ENCODE measurements around the gene ANGPTL4.

DNA sequence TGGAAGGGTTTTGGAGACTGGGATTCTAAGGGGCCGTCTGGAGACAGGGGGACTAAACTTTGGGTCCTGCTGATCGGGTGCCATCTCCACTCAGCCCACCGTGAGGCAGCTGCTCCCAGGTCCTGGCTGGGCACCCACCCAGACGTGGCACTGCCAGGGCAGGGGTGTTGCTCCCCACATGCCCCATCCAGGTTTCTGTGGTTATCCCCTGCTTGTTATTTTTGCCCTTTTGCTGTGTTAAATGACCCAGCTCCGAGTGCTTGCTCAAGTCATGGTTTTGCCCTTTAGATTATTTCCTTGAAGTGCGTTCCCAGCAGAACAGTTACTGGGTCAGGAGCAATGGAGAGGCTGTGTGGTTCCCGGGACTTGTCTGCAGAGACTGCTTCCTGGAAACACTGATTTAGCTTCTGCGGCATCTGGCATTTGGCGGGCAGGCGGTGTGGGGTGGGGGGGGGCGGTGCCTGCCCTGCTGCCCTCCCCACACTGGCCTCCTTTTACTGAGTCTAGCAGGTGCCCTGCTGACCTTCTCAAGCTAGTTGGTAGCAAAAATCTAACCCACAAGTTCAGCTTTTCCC is 28.1 kb downstream of the ANGPTL4 start:
- TF ChIP-seq, protein P1, sequence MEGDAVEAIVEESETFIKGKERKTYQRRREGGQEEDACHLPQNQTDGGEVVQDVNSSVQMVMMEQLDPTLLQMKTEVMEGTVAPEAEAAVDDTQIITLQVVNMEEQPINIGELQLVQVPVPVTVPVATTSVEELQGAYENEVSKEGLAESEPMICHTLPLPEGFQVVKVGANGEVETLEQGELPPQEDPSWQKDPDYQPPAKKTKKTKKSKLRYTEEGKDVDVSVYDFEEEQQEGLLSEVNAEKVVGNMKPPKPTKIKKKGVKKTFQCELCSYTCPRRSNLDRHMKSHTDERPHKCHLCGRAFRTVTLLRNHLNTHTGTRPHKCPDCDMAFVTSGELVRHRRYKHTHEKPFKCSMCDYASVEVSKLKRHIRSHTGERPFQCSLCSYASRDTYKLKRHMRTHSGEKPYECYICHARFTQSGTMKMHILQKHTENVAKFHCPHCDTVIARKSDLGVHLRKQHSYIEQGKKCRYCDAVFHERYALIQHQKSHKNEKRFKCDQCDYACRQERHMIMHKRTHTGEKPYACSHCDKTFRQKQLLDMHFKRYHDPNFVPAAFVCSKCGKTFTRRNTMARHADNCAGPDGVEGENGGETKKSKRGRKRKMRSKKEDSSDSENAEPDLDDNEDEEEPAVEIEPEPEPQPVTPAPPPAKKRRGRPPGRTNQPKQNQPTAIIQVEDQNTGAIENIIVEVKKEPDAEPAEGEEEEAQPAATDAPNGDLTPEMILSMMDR (conservative IDR thresholded peaks at IDR 0.05): no peak
- TF ChIP-seq ZFX (IDR thresholded peaks at IDR 0.05): no peak

Measured in C4-2B (cell line).